Measurements from ENCODE around the gene OR10G7.

Gene OR10G7, protein sequence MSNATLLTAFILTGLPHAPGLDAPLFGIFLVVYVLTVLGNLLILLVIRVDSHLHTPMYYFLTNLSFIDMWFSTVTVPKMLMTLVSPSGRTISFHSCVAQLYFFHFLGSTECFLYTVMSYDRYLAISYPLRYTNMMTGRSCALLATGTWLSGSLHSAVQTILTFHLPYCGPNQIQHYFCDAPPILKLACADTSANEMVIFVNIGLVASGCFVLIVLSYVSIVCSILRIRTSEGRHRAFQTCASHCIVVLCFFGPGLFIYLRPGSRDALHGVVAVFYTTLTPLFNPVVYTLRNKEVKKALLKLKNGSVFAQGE

DNA sequence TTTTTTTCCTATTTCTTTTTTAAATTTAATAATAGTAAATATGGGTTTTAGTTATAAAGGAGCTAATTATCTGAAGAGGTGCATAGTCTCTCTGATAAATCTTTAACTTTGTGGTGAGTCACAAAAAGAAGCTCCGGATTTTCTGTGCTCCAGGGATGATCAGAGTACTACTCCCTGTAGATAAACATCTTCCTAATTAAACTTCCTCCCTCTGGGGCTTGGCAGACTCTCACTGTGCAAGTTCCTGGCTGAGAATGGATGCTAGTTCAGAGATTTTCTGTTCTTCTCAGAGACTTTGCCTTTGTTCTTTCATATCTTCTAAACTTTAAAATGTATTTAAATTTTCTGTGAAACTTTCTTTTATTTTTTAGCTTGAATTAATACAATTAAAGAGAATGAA, at the start of gene OR10G7:
TSS of gene OR10G7 (minus strand) at position 72 of the 400 bp plus-strand sequence. CDS start 2,324 bp downstream, outside the sequence.
- Histone ChIP-seq H3K4me3 (ENCODE audit: low read length in 2 of 2) (no peak within 1 kb of the TSS), H3K9ac (ENCODE audit: low read length in 2 of 2) (no peak within 1 kb of the TSS), H3K4me1 (ENCODE audit: control insufficient read depth, insufficient read depth, low read length) (no peaks in the 10 kb centered on the region), H3K27ac (ENCODE audit: low read length) (no peak within 1 kb of the TSS), H3K27me3 (ENCODE audit: control insufficient read depth in 1 of 2, insufficient read depth in 2 of 2, low read length in 2 of 2) (no peaks in the 10 kb centered on the region), H3K36me3 (ENCODE audit: control insufficient read depth in 2 of 2, insufficient read depth in 2 of 2, low read length in 2 of 2) (no peaks in the 10 kb centered on the region), H3K9me3 (ENCODE audit: control insufficient read depth in 2 of 2, low read length in 2 of 2) (no peaks in the 10 kb centered on the region)

DNA sequence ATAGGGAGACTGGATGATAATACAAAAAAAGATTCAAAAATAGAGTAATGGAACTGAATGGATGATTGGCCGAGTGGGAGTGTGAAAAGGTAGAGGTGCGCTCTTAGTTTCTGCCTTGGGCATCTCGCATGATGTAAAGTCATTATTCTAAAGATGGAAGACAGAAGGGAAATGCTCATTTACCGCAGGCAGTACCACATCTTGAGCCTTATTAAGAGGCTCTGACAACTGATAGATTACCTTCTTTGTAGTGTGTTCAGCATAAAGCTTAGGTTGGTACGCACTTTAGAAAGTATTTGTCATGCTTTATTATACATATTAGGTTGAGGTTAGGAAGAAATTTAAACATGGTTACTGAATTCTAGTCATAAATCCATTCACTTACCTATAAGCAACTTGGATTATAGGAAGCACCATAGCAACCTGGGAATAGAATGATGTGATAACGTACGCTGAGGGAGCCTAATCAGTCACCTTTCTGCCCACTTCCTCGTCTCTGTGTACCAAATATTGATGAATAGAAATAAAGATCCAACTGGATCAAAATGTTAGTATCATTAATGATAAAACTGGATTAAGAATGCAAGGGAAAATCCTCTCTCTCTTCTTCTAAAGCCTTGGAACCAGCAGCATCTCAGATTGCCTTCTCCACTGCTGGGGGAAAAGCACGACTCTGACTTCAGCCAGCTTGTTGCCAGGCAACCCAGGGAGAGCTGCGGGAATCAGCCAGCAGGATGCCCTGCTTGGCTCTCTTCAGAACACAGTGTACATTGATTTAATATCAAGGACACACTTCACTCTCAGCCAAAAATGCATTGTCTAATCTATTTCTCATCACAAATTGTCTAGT, 45.1 kb upstream of the OR10G7 start:
- no peaks in the 10 kb centered on the region for H3K4me1 ChIP-seq (ENCODE audit: control insufficient read depth, insufficient read depth, low read length)
- no peaks in the 10 kb centered on the region for H3K36me3 ChIP-seq (ENCODE audit: control insufficient read depth in 2 of 2, insufficient read depth in 2 of 2, low read length in 2 of 2)
- peaks cover 0 to 3% of the 10 kb centered on the region in 2 donors for H3K27me3 ChIP-seq (ENCODE audit: control insufficient read depth in 1 of 2, insufficient read depth in 2 of 2, low read length in 2 of 2)
- H3K27ac ChIP-seq (ENCODE audit: low read length) = no peak overlapping the region
- H3K4me3 ChIP-seq (ENCODE audit: low read length in 2 of 2) = no peak overlapping the region
- H3K9me3 ChIP-seq (ENCODE audit: control insufficient read depth in 2 of 2, low read length in 2 of 2) = no peaks in the 10 kb centered on the region
- H3K9ac ChIP-seq (ENCODE audit: low read length in 2 of 2) = no peak overlapping the region

DNA sequence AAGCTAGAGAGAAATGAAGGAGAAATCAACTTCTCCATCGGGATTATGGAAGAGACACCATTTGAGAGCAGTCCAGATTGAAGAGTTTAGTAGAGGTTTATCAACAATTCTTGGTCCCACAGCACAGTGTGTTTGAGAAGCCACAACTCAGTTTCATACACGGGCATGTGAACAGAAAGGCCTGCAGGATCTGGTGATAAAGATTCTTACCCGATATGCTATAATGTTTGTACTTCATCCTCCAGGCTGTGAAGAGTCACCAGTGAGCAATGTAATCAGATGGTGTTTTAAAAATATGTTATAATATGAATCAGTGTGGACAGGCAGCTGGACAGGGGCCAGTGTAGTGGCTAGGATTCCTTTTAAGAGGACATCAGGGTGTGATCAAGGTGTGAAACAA, 44.5 kb upstream of the OR10G7 start:
- no peak overlapping the region for H3K27ac ChIP-seq (ENCODE audit: low read length)

DNA sequence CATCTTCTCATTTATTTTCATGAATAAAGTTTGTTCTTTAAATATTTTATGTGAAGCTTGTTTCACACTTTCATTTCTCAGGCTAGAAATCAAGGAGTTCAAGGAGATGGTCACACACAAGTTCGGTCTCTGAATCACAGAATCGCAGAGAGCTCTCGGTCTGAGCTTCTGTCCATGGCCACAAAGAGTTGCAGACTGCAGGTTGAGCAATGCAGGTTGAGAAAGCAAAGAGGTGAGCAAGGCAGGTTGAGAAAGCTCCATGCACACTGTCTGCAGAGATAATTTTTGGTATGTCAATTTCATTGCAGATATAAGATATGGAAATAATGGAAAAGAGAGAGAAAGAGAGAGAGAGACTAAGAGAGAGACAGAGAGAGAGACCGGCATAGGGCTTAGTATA, 41.2 kb upstream of the OR10G7 start:
- Histone ChIP-seq H3K36me3 (ENCODE audit: control insufficient read depth in 2 of 2, insufficient read depth in 2 of 2, low read length in 2 of 2) (no peaks in the 10 kb centered on the region), H3K4me3 (ENCODE audit: low read length in 2 of 2) (no peak overlapping the region), H3K9ac (ENCODE audit: low read length in 2 of 2) (no peak overlapping the region), H3K9me3 (ENCODE audit: control insufficient read depth in 2 of 2, low read length in 2 of 2) (no peaks in the 10 kb centered on the region), H3K4me1 (ENCODE audit: control insufficient read depth, insufficient read depth, low read length) (no peaks in the 10 kb centered on the region), H3K27me3 (ENCODE audit: control insufficient read depth in 1 of 2, insufficient read depth in 2 of 2, low read length in 2 of 2) (peaks cover 6 to 11% of the 10 kb centered on the region in 2 donors), H3K27ac (ENCODE audit: low read length) (no peak overlapping the region)

More for the DNA sequence above, 44.5 kb upstream of the OR10G7 start:
- no peak overlapping the region for H3K9ac ChIP-seq (ENCODE audit: low read length in 2 of 2)
- H3K4me1 ChIP-seq (ENCODE audit: control insufficient read depth, insufficient read depth, low read length) = no peaks in the 10 kb centered on the region
- H3K36me3 ChIP-seq (ENCODE audit: control insufficient read depth in 2 of 2, insufficient read depth in 2 of 2, low read length in 2 of 2) = no peaks in the 10 kb centered on the region
- peaks cover 2 to 3% of the 10 kb centered on the region in 2 donors for H3K27me3 ChIP-seq (ENCODE audit: control insufficient read depth in 1 of 2, insufficient read depth in 2 of 2, low read length in 2 of 2)
- no peak overlapping the region for H3K4me3 ChIP-seq (ENCODE audit: low read length in 2 of 2)
- H3K9me3 ChIP-seq (ENCODE audit: control insufficient read depth in 2 of 2, low read length in 2 of 2) = no peaks in the 10 kb centered on the region

DNA sequence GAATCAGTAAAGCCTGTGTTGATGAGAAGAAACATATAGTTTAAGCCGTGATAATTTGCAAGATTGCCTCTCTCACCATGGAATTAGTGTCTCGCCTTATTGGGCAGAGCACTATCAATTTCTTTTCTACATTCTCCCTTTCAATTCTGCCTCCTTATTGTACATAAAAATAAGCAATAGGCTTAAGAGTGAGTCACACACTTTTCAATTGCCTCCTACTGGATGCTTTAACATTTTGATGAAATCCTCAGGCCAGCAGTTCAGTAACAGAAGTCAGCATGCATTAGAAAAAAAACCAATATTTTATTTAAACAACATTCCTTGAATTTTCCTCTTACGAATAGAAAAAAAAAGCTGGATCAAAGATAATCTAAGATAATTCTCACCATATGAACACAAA, 40.4 kb upstream of the OR10G7 start:
- H3K4me1 ChIP-seq (ENCODE audit: control insufficient read depth, insufficient read depth, low read length) = no peaks in the 10 kb centered on the region
- no peak overlapping the region for H3K27ac ChIP-seq (ENCODE audit: low read length)
- no peaks in the 10 kb centered on the region for H3K36me3 ChIP-seq (ENCODE audit: control insufficient read depth in 2 of 2, insufficient read depth in 2 of 2, low read length in 2 of 2)
- H3K4me3 ChIP-seq (ENCODE audit: low read length in 2 of 2) = no peak overlapping the region
- H3K27me3 ChIP-seq (ENCODE audit: control insufficient read depth in 1 of 2, insufficient read depth in 2 of 2, low read length in 2 of 2) = peaks cover 7 to 12% of the 10 kb centered on the region in 2 donors
- no peak overlapping the region for H3K9ac ChIP-seq (ENCODE audit: low read length in 2 of 2)
- H3K9me3 ChIP-seq (ENCODE audit: control insufficient read depth in 2 of 2, low read length in 2 of 2) = no peaks in the 10 kb centered on the region

DNA sequence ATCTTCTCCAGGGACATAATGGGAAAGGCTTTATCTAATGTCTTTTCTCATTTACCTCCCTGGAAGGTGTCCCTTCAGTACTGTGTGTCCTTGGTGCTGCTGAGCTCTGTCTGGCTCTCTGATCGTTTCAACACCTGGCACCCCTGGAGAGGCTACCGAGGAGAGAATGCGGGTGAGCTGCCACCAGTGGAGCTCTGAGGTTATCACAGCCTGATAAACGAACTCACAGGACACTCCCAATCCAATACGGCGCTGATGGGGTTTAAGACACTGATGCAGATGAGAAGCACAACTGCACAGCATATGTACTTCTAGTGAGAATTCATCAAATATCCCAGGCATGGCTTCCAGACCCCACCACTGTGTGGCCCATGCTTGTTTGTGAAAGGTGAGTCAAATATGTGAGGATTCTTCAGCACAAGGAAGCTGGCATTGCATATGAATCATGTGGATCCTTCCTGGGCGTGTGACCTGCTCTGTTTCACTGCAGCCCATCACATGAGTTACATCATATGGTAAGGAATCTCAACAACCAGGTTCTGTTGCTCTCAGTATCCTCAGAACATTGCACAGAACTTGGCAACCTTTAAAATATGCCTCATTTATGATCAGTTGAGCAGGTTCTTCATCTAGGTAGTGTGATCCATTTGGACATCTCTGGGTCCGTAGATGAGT, 39.3 kb upstream of the OR10G7 start:
- Histone ChIP-seq H3K27ac (ENCODE audit: low read length) (no peak overlapping the region), H3K27me3 (ENCODE audit: control insufficient read depth in 1 of 2, insufficient read depth in 2 of 2, low read length in 2 of 2) (peaks cover 14 to 18% of the 10 kb centered on the region in 2 donors), H3K4me3 (ENCODE audit: low read length in 2 of 2) (no peak overlapping the region), H3K36me3 (ENCODE audit: control insufficient read depth in 2 of 2, insufficient read depth in 2 of 2, low read length in 2 of 2) (no peaks in the 10 kb centered on the region), H3K9ac (ENCODE audit: low read length in 2 of 2) (no peak overlapping the region), H3K9me3 (ENCODE audit: control insufficient read depth in 2 of 2, low read length in 2 of 2) (no peaks in the 10 kb centered on the region), H3K4me1 (ENCODE audit: control insufficient read depth, insufficient read depth, low read length) (peaks cover 6% of the 10 kb centered on the region)

DNA sequence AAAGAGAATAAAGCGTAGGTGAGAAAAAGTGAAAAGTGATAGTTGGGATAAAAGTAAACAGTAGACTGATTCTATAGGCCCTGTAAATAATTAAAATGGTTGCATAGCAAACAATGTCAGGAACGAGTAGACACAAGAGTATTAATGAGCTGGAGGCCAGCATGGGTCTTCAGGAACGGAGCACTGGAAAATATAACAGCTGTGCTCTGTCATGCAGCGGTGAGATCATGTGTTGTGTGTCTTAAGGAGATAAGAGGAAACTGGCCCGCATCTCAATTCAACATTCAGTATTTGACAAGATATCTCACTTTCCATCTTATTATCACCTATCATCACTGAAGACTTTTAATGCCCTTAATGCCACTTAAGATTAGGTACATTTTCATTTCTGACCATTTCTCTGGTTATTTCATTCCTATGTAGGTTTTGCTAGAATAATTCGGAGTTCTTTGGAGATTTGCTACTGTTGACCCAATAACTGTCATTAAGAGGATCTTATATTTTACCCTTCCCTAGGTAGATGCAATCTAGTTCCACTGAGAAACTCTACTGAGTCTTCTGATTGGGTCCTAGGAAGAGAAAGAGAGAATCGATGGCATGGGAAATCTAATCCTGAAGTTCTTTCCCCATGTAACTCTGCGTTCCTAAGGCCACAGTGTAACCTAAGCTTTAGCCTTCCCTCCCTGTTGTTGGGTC, 38.7 kb upstream of the OR10G7 start:
- Histone ChIP-seq H3K9ac (ENCODE audit: low read length in 2 of 2) (no peak overlapping the region), H3K27me3 (ENCODE audit: control insufficient read depth in 1 of 2, insufficient read depth in 2 of 2, low read length in 2 of 2) (peaks cover 14 to 20% of the 10 kb centered on the region in 2 donors), H3K36me3 (ENCODE audit: control insufficient read depth in 2 of 2, insufficient read depth in 2 of 2, low read length in 2 of 2) (no peaks in the 10 kb centered on the region), H3K9me3 (ENCODE audit: control insufficient read depth in 2 of 2, low read length in 2 of 2) (no peaks in the 10 kb centered on the region), H3K27ac (ENCODE audit: low read length) (no peak overlapping the region), H3K4me3 (ENCODE audit: low read length in 2 of 2) (no peak overlapping the region), H3K4me1 (ENCODE audit: control insufficient read depth, insufficient read depth, low read length) (peaks cover 6% of the 10 kb centered on the region)

DNA sequence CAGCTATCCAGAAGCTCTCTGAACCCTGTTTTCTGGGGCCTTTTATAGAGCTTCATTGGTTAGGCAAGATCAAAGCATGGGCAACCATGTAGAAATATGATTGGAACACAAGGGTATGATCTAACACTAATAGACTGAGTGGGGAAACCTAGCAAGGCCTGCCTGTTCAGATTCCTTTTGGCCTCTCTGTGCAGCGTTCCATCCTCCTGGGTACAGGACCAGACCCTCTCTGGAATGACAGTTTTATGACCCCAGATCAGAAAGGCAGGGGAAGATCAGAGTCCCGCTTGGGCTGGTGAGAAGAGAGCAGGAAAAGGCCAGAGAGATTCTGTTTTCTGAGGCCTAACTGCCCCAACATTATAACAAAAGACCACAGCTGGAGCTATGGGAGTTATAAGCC, 37.5 kb upstream of the OR10G7 start:
- H3K27me3 ChIP-seq (ENCODE audit: control insufficient read depth in 1 of 2, insufficient read depth in 2 of 2, low read length in 2 of 2) = peaks cover 14 to 20% of the 10 kb centered on the region in 2 donors
- no peak overlapping the region for H3K4me3 ChIP-seq (ENCODE audit: low read length in 2 of 2)
- peaks cover 6% of the 10 kb centered on the region for H3K4me1 ChIP-seq (ENCODE audit: control insufficient read depth, insufficient read depth, low read length)
- H3K9ac ChIP-seq (ENCODE audit: low read length in 2 of 2) = no peak overlapping the region
- no peaks in the 10 kb centered on the region for H3K9me3 ChIP-seq (ENCODE audit: control insufficient read depth in 2 of 2, low read length in 2 of 2)
- H3K27ac ChIP-seq (ENCODE audit: low read length) = no peak overlapping the region
- H3K36me3 ChIP-seq (ENCODE audit: control insufficient read depth in 2 of 2, insufficient read depth in 2 of 2, low read length in 2 of 2) = no peaks in the 10 kb centered on the region

DNA sequence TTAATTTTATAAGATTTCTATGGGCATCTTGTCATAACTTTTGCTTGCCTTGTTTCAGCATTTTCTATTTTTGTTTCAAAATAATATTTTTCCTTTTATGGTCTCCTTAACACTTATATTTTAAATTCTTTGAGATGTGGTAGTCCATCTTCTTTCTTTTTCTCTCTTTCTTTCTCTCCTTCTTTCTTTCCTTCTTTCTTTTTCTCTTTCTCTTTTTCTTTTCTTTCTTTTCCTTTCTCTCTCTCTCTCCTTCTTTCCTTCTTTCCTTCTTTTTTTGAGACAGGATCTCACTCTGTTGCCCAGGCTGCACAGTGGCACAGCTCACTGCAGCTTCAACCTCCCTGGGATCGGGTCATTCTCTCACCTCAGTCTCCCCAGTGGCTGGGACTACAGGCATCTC, 36.1 kb upstream of the OR10G7 start:
- H3K9me3 ChIP-seq (ENCODE audit: control insufficient read depth in 2 of 2, low read length in 2 of 2) = no peaks in the 10 kb centered on the region
- H3K4me3 ChIP-seq (ENCODE audit: low read length in 2 of 2) = no peak overlapping the region
- H3K27me3 ChIP-seq (ENCODE audit: control insufficient read depth in 1 of 2, insufficient read depth in 2 of 2, low read length in 2 of 2) = peaks cover 11 to 20% of the 10 kb centered on the region in 2 donors
- H3K4me1 ChIP-seq (ENCODE audit: control insufficient read depth, insufficient read depth, low read length) = peaks cover 6% of the 10 kb centered on the region
- no peak overlapping the region for H3K27ac ChIP-seq (ENCODE audit: low read length)
- H3K36me3 ChIP-seq (ENCODE audit: control insufficient read depth in 2 of 2, insufficient read depth in 2 of 2, low read length in 2 of 2) = no peaks in the 10 kb centered on the region
- H3K9ac ChIP-seq (ENCODE audit: low read length in 2 of 2) = no peak overlapping the region

Measured in stomach smooth muscle (tissue), 2 donors.